ENCODE results near the gene PFN1. TPM values are rescaled to one million over a fixed set of nuclear protein-coding genes. Genes with fewer than 3 reads are reported as not detected.
A peak's percentile ranks its signal among the peaks of the same experiment; 100 is the strongest.
"Not testable (repeated sequence)": the region's sequence is repeated elsewhere in the genome, so short reads cannot be mapped to it uniquely, and the experiment has no call there.

Gene PFN1
- total and polyA plus RNA-seq, 2 donors from 2014 or later: 496 to 614 TPM

GRCh38 chr17:4920351-4921048 is 27.8 kb downstream of the PFN1 start:
- Histone ChIP-seq H3K9ac (ENCODE audit: low read length in 3 of 3) (no peak overlapping the region), H3K27me3 (ENCODE audit: control insufficient read depth, insufficient read depth, low read length) (no peaks in the 10 kb centered on the region), H3K4me1 (ENCODE audit: control insufficient read depth in 2 of 3, insufficient read depth in 2 of 3, low read depth in 1 of 3, low read length in 3 of 3) (no peaks in the 10 kb centered on the region), H3K9me3 (ENCODE audit: control insufficient read depth in 2 of 3, insufficient read depth in 1 of 3, low read length in 3 of 3) (no peaks in the 10 kb centered on the region), H3K27ac (ENCODE audit: low read depth in 2 of 2, low read length in 2 of 2) (no peak overlapping the region), H3K36me3 (ENCODE audit: control insufficient read depth in 2 of 3, insufficient read depth in 3 of 3, low read length in 3 of 3) (no peaks in the 10 kb centered on the region), H3K4me3 (ENCODE audit: low read length in 3 of 3) (no peak overlapping the region)
- TF ChIP-seq CTCF (IDR thresholded peaks at IDR 0.05; ENCODE audit: borderline replicate concordance, extremely low read depth, insufficient read depth): no peak
- intact Hi-C loops (cut with DNase I): no loop called here
- FAIRE-seq (no peak), DNase-seq (no peak)

DNA sequence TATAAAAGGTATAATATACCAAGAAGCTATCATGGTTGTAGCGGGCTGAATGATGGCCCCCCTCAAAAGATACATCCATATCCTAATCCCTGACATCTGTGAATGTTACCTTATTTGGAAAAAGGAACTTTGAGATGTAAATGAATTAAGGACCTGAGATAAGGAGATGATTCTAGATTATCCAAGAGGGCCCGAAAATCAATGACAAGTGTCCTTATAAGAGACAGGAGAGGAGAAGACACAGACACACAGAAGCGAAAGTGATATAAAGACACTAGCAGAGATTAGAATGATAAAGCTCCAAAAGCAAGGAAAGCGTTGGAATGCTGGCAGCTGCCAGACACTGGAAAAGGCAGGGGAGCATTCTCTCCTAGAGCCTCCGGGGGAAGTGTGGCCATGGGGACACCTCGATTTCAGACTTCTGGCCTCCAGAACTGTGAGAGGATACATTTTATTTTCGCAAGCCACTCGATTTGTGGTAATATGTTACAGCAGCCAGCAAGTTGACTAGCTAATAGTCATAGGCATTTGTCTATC is 28.8 kb downstream of the PFN1 start:
- intact Hi-C loops (cut with DNase I): no loop called here
- H3K27ac ChIP-seq (ENCODE audit: low read depth in 2 of 2, low read length in 2 of 2): no peak overlapping the region
- DNase-seq (no peak), FAIRE-seq (no peak)
- no peak for TF ChIP-seq CTCF (IDR thresholded peaks at IDR 0.05; ENCODE audit: borderline replicate concordance, extremely low read depth, insufficient read depth)
- H3K9ac ChIP-seq (ENCODE audit: low read length in 3 of 3): no peak overlapping the region
- no peaks in the 10 kb centered on the region for H3K4me1 ChIP-seq (ENCODE audit: control insufficient read depth in 2 of 3, insufficient read depth in 2 of 3, low read depth in 1 of 3, low read length in 3 of 3)
- no peaks in the 10 kb centered on the region for H3K27me3 ChIP-seq (ENCODE audit: control insufficient read depth, insufficient read depth, low read length)
- no peaks in the 10 kb centered on the region for H3K36me3 ChIP-seq (ENCODE audit: control insufficient read depth in 2 of 3, insufficient read depth in 3 of 3, low read length in 3 of 3)
- no peak overlapping the region for H3K4me3 ChIP-seq (ENCODE audit: low read length in 3 of 3)
- no peaks in the 10 kb centered on the region for H3K9me3 ChIP-seq (ENCODE audit: control insufficient read depth in 2 of 3, insufficient read depth in 1 of 3, low read length in 3 of 3)

DNA sequence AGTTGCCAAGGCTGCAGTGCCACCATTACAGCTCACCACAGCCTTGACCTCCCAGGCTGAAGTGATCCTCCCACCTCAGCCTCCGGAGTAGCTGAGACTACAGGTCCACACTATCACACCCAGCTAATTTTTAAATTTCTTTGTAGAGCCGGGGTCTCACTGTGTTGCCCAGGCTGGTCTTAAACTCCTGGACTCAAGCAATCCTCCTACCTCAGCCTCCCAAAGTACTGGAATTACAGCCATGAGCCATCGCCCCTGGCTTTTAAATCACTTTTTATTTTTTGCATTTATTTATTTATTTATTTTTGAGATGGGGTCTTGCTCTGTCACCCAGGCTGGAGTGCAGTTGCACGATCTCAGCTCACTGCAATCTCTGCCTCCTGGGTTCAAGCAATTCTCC is 33.8 kb downstream of the PFN1 start:
- DNase-seq; H3K4me1 ChIP-seq (ENCODE audit: control insufficient read depth in 2 of 3, insufficient read depth in 2 of 3, low read depth in 1 of 3, low read length in 3 of 3); H3K4me3 ChIP-seq (ENCODE audit: low read length in 3 of 3); intact Hi-C loops (cut with DNase I); H3K9me3 ChIP-seq (ENCODE audit: control insufficient read depth in 2 of 3, insufficient read depth in 1 of 3, low read length in 3 of 3); FAIRE-seq; H3K9ac ChIP-seq (ENCODE audit: low read length in 3 of 3); H3K36me3 ChIP-seq (ENCODE audit: control insufficient read depth in 2 of 3, insufficient read depth in 3 of 3, low read length in 3 of 3); H3K27me3 ChIP-seq (ENCODE audit: control insufficient read depth, insufficient read depth, low read length): not testable (repeated sequence)
- peak overlapping the region in 1 of 2 donors; percentile 52 for H3K27ac ChIP-seq (ENCODE audit: low read depth in 2 of 2, low read length in 2 of 2)

- DNase-seq (peak in 2 of 5 donors; percentile 46 to 55), FAIRE-seq (no peak)
- TF ChIP-seq CTCF (IDR thresholded peaks at IDR 0.05; ENCODE audit: borderline replicate concordance, extremely low read depth, insufficient read depth): peak; percentile 16
- Histone ChIP-seq H3K9me3 (ENCODE audit: control insufficient read depth in 2 of 3, insufficient read depth in 1 of 3, low read length in 3 of 3) (no peaks in the 10 kb centered on the region), H3K4me1 (ENCODE audit: control insufficient read depth in 2 of 3, insufficient read depth in 2 of 3, low read depth in 1 of 3, low read length in 3 of 3) (peaks cover 0 to 7% (median 5%) of the 10 kb centered on the region in 3 donors), H3K4me3 (ENCODE audit: low read length in 3 of 3) (no peak overlapping the region), H3K36me3 (ENCODE audit: control insufficient read depth in 2 of 3, insufficient read depth in 3 of 3, low read length in 3 of 3) (no peaks in the 10 kb centered on the region), H3K27me3 (ENCODE audit: control insufficient read depth, insufficient read depth, low read length) (no peaks in the 10 kb centered on the region), H3K27ac (ENCODE audit: low read depth in 2 of 2, low read length in 2 of 2) (no peak overlapping the region), H3K9ac (ENCODE audit: low read length in 3 of 3) (no peak overlapping the region)
- intact Hi-C loops (cut with DNase I): no loop called here
Measured at GRCh38 chr17:4913994-4914393, 34.3 kb downstream of the PFN1 start.
